Activated CD4-positive, alpha-beta T cell treated with anti-CD3 and anti-CD28 coated beads, Interleukin-2, amount 10 ng/mL, durations not matched to agents 24 days and 14 days (primary cell): ENCODE results near the gene CITED2. TPM values are rescaled to one million over a fixed set of nuclear protein-coding genes. Genes with fewer than 3 reads are reported as not detected.
"Not testable (repeated sequence)": the region's sequence is repeated elsewhere in the genome, so short reads cannot be mapped to it uniquely, and the experiment has no call there.

Experiments used
- DNase-seq: peaks from one replicate; pipeline ENCODE4 v3.0.0; 2022
- H3K27ac Mint-ChIP-seq: one replicate; pipeline ENCODE4 v1.8.0; 2022; ENCODE audit warnings: mild to moderate bottlenecking, mixed read lengths
- H3K27me3 Mint-ChIP-seq: one replicate; pipeline ENCODE4 v1.8.0; 2022; ENCODE audit warnings: mixed read lengths
- H3K36me3 Mint-ChIP-seq: one replicate; pipeline ENCODE4 v1.8.0; 2022; ENCODE audit warnings: low read depth, mild to moderate bottlenecking, mixed read lengths
- H3K4me1 Mint-ChIP-seq: one replicate; pipeline ENCODE4 v1.8.0; 2021; ENCODE audit warnings: mixed read lengths
- H3K4me3 Mint-ChIP-seq: one replicate; pipeline ENCODE4 v1.8.0; 2022; ENCODE audit warnings: mild to moderate bottlenecking, moderate library complexity, mixed read lengths
- H3K9me3 Mint-ChIP-seq: one replicate; pipeline ENCODE4 v1.8.0; 2021; ENCODE audit warnings: mixed read lengths
- intact Hi-C: fragments of 100-400 bp; cut with micrococcal nuclease; formaldehyde crosslinking; loops from one replicate; pipeline ENCODE4 v1.15.1; 2023
- total RNA-seq: library from RNA; stranded (reverse); gene quantifications from 2 replicates; pipeline ENCODE4 v1.2.3, GENCODE V29; 2022

Gene CITED2
- total RNA-seq: 49.0 and 56.0 TPM in 2 replicates

DNA sequence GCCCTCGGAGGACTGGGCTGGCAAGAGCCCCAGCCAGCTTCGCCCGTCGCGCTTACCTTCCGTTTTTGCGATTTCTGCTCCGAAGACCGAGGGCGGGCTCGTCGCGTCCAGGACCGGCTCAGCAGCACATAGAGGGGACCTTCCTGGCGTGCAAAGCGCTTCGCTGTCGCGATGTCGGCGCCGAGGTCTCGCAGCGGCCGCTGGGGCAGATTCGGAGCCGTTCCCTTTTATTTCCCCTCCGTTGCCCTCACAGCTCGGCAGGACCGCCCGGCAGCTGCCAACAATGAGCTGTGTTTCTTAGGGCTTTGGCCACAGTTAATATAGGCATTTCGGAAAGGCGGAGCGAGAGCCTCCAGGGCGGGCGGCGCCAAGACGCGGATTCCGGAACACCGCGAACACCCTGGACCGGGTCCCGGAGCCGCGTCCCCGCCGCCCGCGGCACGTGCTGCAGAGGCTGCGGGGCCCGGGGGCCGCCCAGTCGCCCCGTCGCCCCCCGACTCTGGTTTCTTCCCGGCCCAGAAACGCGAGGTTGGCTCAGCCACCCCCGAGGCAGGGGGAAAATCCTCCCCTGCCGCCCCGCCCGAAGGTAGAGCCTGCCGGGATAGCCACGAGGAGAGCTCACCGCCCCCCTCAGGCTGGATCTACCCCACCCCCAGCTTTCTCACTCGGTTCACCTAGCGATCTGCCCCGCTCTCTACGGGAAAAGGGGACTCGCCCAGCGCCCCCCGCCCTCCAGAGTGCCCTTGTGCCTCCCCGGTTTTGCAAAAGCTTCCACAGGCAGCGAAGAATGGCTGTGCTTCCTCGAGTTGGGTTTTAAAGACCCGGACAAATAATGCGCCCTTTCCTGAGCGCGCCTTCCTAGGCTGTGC lies at the start of gene CITED2:
Gene CITED2, minus strand, starts transcription at position 292 of the 869 bp plus-strand sequence. CDS start 704 bp downstream, outside the sequence.
- DNase-seq: peak; percentile 98
- H3K4me3 Mint-ChIP-seq: peak within 1 kb of the TSS; percentile 99
- H3K9me3 Mint-ChIP-seq: no peaks in the 10 kb centered on the region
- intact Hi-C loops: loop anchor here (1.0 to 10.0 kb wide), 9 partner anchors 68 to 1208 kb away; partner anchors contain the start of genes ABRACL, REPS1 and TXLNB
- peak within 1 kb of the TSS; percentile 100 for H3K27ac Mint-ChIP-seq
- peaks cover 41% of the 10 kb centered on the region for H3K4me1 Mint-ChIP-seq
- no peaks in the 10 kb centered on the region for H3K27me3 Mint-ChIP-seq
- peaks cover 32% of the 10 kb centered on the region for H3K36me3 Mint-ChIP-seq

GRCh38 chr6:139423037-139423703 lies 48.7 kb upstream of the CITED2 start:
- Mint-ChIP-seq H3K36me3 (no peaks in the 10 kb centered on the region), H3K27ac (no peak overlapping the region), H3K4me1 (no peaks in the 10 kb centered on the region), H3K9me3 (no peaks in the 10 kb centered on the region), H3K4me3 (no peak overlapping the region), H3K27me3 (peaks cover 40% of the 10 kb centered on the region)
- intact Hi-C loops: no loop called here
- DNase-seq: no peak

GRCh38 chr6:139422105-139423036 lies 47.9 kb upstream of the CITED2 start:
- Mint-ChIP-seq H3K36me3 (no peaks in the 10 kb centered on the region), H3K27ac (no peak overlapping the region), H3K4me1 (no peaks in the 10 kb centered on the region), H3K4me3 (no peak overlapping the region), H3K27me3 (peaks cover 40% of the 10 kb centered on the region), H3K9me3 (no peaks in the 10 kb centered on the region)
- intact Hi-C loops: no loop called here
- DNase-seq: no peak

- Mint-ChIP-seq H3K9me3 (no peaks in the 10 kb centered on the region), H3K4me1 (no peaks in the 10 kb centered on the region), H3K27me3 (peaks cover 38% of the 10 kb centered on the region), H3K4me3 (no peak overlapping the region), H3K36me3 (no peaks in the 10 kb centered on the region), H3K27ac (no peak overlapping the region)
- DNase-seq: no peak
- intact Hi-C loops: no loop called here
These were observed 44.2 kb upstream of the CITED2 start for GRCh38 chr6:139418481-139419132.

DNA sequence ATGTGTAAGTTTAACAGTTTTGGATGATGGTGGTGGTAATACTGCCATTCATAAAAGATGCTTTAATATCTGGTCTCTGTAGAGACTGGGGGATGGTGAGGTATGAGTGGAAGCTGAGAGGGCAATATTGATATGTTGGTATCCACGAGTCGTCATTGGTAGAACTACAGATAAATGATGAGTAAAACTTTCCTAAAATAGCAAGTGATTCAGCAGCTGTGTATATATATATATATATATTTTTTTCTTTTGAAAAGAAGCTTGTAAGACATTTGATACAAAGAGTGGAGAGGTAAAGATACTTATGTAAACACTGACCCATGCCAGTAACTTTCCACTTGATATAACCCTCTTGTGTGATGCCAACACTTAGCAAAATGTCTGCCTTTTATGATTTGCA lies 41.7 kb upstream of the CITED2 start:
- no peak for DNase-seq
- intact Hi-C loops: no loop called here
- Mint-ChIP-seq H3K4me1 (no peaks in the 10 kb centered on the region), H3K36me3 (no peaks in the 10 kb centered on the region), H3K27ac (no peak overlapping the region), H3K4me3 (no peak overlapping the region), H3K27me3 (peaks cover 32% of the 10 kb centered on the region), H3K9me3 (no peaks in the 10 kb centered on the region)

DNA sequence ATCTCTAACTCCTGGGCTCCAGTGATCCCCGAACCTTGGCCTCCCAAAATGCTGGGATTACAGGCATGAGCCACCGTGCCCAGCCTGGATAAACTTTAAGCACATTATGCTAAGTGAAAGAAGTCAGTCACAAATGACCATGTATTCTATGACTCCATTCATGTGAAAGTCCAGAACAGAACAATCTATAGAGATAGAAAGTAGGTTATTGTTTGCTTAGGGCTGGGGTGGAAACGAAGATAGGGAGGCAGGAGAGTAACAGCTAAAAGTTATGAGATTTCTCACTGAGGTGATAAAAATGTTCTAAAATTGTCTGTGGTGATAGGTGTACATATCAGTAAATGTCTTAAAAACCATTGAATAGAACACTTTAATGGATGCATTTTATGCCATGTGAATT lies 40.9 kb upstream of the CITED2 start:
- no peaks in the 10 kb centered on the region for H3K9me3 Mint-ChIP-seq
- H3K36me3 Mint-ChIP-seq: no peaks in the 10 kb centered on the region
- H3K4me3 Mint-ChIP-seq: no peak overlapping the region
- no peak overlapping the region for H3K27ac Mint-ChIP-seq
- DNase-seq: no peak
- no peaks in the 10 kb centered on the region for H3K4me1 Mint-ChIP-seq
- intact Hi-C loops: no loop called here
- peaks cover 27% of the 10 kb centered on the region for H3K27me3 Mint-ChIP-seq

DNA sequence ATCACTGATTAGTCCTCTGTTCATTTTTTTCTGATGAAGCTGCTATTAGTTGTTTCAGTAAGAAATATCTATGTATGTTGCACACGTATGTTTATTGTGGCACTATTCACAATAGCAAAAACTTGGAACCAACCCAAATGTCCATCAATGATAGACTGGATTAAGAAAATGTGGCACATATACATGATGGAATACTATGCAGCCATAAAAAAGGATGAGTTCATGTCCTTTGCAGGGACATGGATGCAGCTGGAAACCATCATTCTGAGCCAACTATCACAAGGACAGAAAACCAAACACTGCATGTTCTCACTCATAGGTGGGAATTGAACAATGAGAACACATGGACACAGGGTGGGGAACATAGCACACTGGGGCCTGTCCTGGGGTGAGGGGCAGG lies 37.7 kb upstream of the CITED2 start:
- H3K36me3 Mint-ChIP-seq, intact Hi-C loops, H3K4me3 Mint-ChIP-seq, DNase-seq, H3K9me3 Mint-ChIP-seq, H3K4me1 Mint-ChIP-seq, H3K27ac Mint-ChIP-seq: not testable (repeated sequence)
- peaks cover 17% of the 10 kb centered on the region for H3K27me3 Mint-ChIP-seq

DNA sequence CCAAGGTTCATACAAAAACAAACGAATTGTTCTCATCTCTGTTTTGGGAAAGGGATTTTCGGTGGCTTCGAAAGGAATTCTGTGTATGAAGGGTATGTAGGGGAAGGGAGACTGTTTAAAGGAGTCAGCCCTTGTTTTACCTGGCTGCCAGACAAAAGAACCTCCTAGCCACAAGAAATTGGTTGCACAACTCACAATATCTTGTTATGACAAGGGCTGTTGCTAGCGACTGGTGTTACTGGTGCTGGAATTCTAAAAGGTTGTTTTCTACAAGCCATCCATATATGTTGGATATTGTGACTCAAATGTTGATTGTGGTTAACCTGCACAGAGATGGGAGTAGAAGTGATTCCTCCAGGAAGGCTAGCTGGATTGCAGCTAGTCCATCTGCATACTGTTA lies 34.6 kb upstream of the CITED2 start:
- no peak overlapping the region for H3K4me3 Mint-ChIP-seq

GRCh38 chr6:139407718-139408222 lies 33.3 kb upstream of the CITED2 start:
- H3K27ac Mint-ChIP-seq: no peak overlapping the region
- H3K9me3 Mint-ChIP-seq: no peaks in the 10 kb centered on the region
- H3K4me3 Mint-ChIP-seq: no peak overlapping the region
- no peaks in the 10 kb centered on the region for H3K4me1 Mint-ChIP-seq
- intact Hi-C loops: no loop called here
- no peaks in the 10 kb centered on the region for H3K27me3 Mint-ChIP-seq
- no peaks in the 10 kb centered on the region for H3K36me3 Mint-ChIP-seq
- no peak for DNase-seq

More for the DNA sequence above, 34.6 kb upstream of the CITED2 start:
- Mint-ChIP-seq H3K4me1 (no peaks in the 10 kb centered on the region), H3K27me3 (peaks cover 4% of the 10 kb centered on the region), H3K36me3 (no peaks in the 10 kb centered on the region), H3K27ac (no peak overlapping the region), H3K9me3 (no peaks in the 10 kb centered on the region)
- no peak for DNase-seq
- intact Hi-C loops: no loop called here

- no peaks in the 10 kb centered on the region for H3K36me3 Mint-ChIP-seq
- no peak overlapping the region for H3K4me3 Mint-ChIP-seq
- no peaks in the 10 kb centered on the region for H3K9me3 Mint-ChIP-seq
- no peaks in the 10 kb centered on the region for H3K4me1 Mint-ChIP-seq
- intact Hi-C loops: no loop called here
- H3K27me3 Mint-ChIP-seq: no peaks in the 10 kb centered on the region
- no peak for DNase-seq
- no peak overlapping the region for H3K27ac Mint-ChIP-seq
These were observed 32.3 kb upstream of the CITED2 start for GRCh38 chr6:139406577-139407343.

- H3K27me3 Mint-ChIP-seq: peaks cover 12% of the 10 kb centered on the region
- no peaks in the 10 kb centered on the region for H3K9me3 Mint-ChIP-seq
- H3K4me1 Mint-ChIP-seq: no peaks in the 10 kb centered on the region
- no peak overlapping the region for H3K27ac Mint-ChIP-seq
- H3K36me3 Mint-ChIP-seq: no peaks in the 10 kb centered on the region
- no peak overlapping the region for H3K4me3 Mint-ChIP-seq
- intact Hi-C loops: no loop called here
- DNase-seq: no peak
These were observed 28.5 kb upstream of the CITED2 start for GRCh38 chr6:139402876-139403386.

DNA sequence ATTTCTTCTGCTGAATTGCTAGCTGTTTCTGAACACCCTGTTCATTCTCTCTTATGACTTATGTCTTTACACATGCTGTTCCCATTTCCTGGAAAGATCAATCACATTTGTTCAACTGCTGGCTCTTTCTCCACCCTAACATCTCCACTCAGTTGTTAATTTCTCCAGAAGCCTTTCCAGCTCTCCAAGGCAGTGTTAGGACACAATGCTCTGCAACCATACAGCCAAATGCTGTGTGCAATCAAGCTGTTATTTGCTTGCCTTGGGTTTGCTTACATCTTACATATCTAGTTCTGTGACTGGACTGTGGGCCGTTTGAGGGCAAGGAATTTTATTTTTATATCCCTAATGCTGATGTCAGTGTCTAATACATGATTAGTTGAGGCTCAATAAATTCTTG lies 24.2 kb upstream of the CITED2 start:
- Mint-ChIP-seq H3K27ac (no peak overlapping the region), H3K36me3 (no peaks in the 10 kb centered on the region), H3K4me1 (no peaks in the 10 kb centered on the region), H3K9me3 (no peaks in the 10 kb centered on the region), H3K4me3 (no peak overlapping the region), H3K27me3 (peaks cover 13% of the 10 kb centered on the region)
- no peak for DNase-seq
- intact Hi-C loops: no loop called here
